Measurements from ENCODE around the gene GPC5.

GPC5 gene

GRCh38 chr13:92676246-92676645 lies 1277.8 kb downstream of the GPC5 start:
- no peak overlapping the region for H3K18ac ChIP-seq (ENCODE audit: low read length)
- H3K27ac ChIP-seq (ENCODE audit: low read depth, low read length) = no peak overlapping the region
- no peaks in the 10 kb centered on the region for H3K27me3 ChIP-seq (ENCODE audit: insufficient read depth, low read length)
- H3K14ac ChIP-seq (ENCODE audit: low read length) = no peak overlapping the region
- no peak overlapping the region for H3K4ac ChIP-seq (ENCODE audit: low read depth, low read length)
- H2AK5ac ChIP-seq (ENCODE audit: low read length) = no peak overlapping the region
- H4K8ac ChIP-seq (ENCODE audit: low read depth, low read length) = no peak overlapping the region
- no peak overlapping the region for H4K12ac ChIP-seq (ENCODE audit: low read depth, low read length)
- no peaks in the 10 kb centered on the region for H3K4me1 ChIP-seq (ENCODE audit: control insufficient read depth in 1 of 2, insufficient read depth in 2 of 2, low read length in 2 of 2)
- no peak overlapping the region for H2BK12ac ChIP-seq (ENCODE audit: low read length)
- no CpG with 5 or more reads among the region's 3 CpGs for WGBS (ENCODE audit: extremely low coverage, insufficient coverage, insufficient read length)
- H3K36me3 ChIP-seq (ENCODE audit: control insufficient read depth in 1 of 2, insufficient read depth in 2 of 2, low read length in 2 of 2) = no peaks in the 10 kb centered on the region
- DNase-seq = no peak
- H2BK120ac ChIP-seq (ENCODE audit: insufficient read depth, low read length, poor library complexity) = no peak overlapping the region
- H3K79me1 ChIP-seq (ENCODE audit: low read length) = no peaks in the 10 kb centered on the region
- no peak overlapping the region for H3K9ac ChIP-seq (ENCODE audit: low read length)
- no peak overlapping the region for H3K4me3 ChIP-seq (ENCODE audit: low read depth, low read length)
- H3K23ac ChIP-seq (ENCODE audit: low read length) = no peak overlapping the region
- H3K9me3 ChIP-seq (ENCODE audit: insufficient read depth, low read depth, low read length) = no peaks in the 10 kb centered on the region
- no peaks in the 10 kb centered on the region for H3K79me2 ChIP-seq (ENCODE audit: control insufficient read depth, insufficient read depth, low read length, poor library complexity)
- H3K4me2 ChIP-seq (ENCODE audit: low read length) = no peak overlapping the region
- no peak overlapping the region for H2AFZ ChIP-seq (ENCODE audit: insufficient read depth, low read length, poor library complexity)
- no peak overlapping the region for H2BK5ac ChIP-seq (ENCODE audit: low read depth, low read length, poor library complexity)
- H4K91ac ChIP-seq (ENCODE audit: low read depth, low read length) = no peak overlapping the region

DNA sequence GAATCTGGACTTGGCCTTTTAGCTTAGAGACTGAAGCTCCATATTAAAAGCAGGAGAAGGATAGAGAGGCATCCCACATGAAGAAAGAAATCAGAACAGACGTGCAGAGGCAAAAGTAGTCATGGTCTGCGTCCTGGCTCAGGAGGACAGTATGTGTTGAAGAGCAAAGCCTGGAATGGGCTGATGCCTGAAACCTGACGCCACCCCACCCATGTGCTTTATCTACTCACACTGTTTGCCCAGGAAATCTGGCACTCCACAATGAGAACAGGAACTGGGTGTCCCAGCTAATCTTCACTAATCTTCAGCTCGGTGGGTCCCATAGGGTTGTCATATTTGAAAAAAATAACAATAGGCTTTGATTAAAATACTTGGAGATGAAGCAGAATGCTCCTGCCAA lies 1279.2 kb downstream of the GPC5 start:
- WGBS (ENCODE audit: extremely low coverage, insufficient coverage, insufficient read length) = no CpG with 5 or more reads among the region's 4 CpGs
- Histone ChIP-seq H3K27me3 (ENCODE audit: insufficient read depth, low read length) (no peaks in the 10 kb centered on the region), H3K14ac (ENCODE audit: low read length) (no peak overlapping the region), H4K91ac (ENCODE audit: low read depth, low read length) (no peak overlapping the region), H3K4me1 (ENCODE audit: control insufficient read depth in 1 of 2, insufficient read depth in 2 of 2, low read length in 2 of 2) (no peaks in the 10 kb centered on the region), H3K79me1 (ENCODE audit: low read length) (no peaks in the 10 kb centered on the region), H2BK5ac (ENCODE audit: low read depth, low read length, poor library complexity) (no peak overlapping the region), H2BK120ac (ENCODE audit: insufficient read depth, low read length, poor library complexity) (no peak overlapping the region), H3K27ac (ENCODE audit: low read depth, low read length) (no peak overlapping the region), H3K4me2 (ENCODE audit: low read length) (no peak overlapping the region), H3K9me3 (ENCODE audit: insufficient read depth, low read depth, low read length) (no peaks in the 10 kb centered on the region), H3K23ac (ENCODE audit: low read length) (no peak overlapping the region), H3K18ac (ENCODE audit: low read length) (no peak overlapping the region), H4K8ac (ENCODE audit: low read depth, low read length) (no peak overlapping the region), H3K79me2 (ENCODE audit: control insufficient read depth, insufficient read depth, low read length, poor library complexity) (no peaks in the 10 kb centered on the region), H4K12ac (ENCODE audit: low read depth, low read length) (no peak overlapping the region), H2AFZ (ENCODE audit: insufficient read depth, low read length, poor library complexity) (no peak overlapping the region), H3K36me3 (ENCODE audit: control insufficient read depth in 1 of 2, insufficient read depth in 2 of 2, low read length in 2 of 2) (no peaks in the 10 kb centered on the region), H2BK12ac (ENCODE audit: low read length) (no peak overlapping the region), H3K9ac (ENCODE audit: low read length) (no peak overlapping the region), H3K4me3 (ENCODE audit: low read depth, low read length) (no peak overlapping the region), H3K4ac (ENCODE audit: low read depth, low read length) (no peak overlapping the region), H2AK5ac (ENCODE audit: low read length) (no peak overlapping the region)
- no peak for DNase-seq

DNA sequence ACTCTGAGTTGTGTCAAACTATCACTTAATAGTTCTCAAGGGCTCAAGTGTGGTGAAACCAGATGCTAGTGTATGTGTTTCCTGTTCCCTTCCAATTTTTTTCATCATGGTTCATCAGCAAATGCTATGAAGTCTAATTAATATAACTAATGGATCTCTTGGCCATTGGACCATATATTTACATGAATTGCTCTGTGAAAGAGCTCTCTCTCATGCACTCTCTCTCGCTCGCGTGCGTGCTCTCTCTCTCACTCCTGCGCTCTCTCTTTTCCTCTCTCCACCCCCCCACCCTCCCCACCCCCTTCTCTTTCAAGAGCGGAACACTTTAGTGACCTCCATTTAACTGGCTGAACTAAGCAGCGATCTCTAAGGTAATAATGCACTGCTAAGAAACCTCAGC lies 1281.2 kb downstream of the GPC5 start:
- Histone ChIP-seq H4K8ac (ENCODE audit: low read depth, low read length) (no peak overlapping the region), H3K14ac (ENCODE audit: low read length) (no peak overlapping the region), H2AFZ (ENCODE audit: insufficient read depth, low read length, poor library complexity) (no peak overlapping the region), H3K79me2 (ENCODE audit: control insufficient read depth, insufficient read depth, low read length, poor library complexity) (no peaks in the 10 kb centered on the region), H4K12ac (ENCODE audit: low read depth, low read length) (no peak overlapping the region), H3K27me3 (ENCODE audit: insufficient read depth, low read length) (no peaks in the 10 kb centered on the region), H2AK5ac (ENCODE audit: low read length) (no peak overlapping the region), H2BK12ac (ENCODE audit: low read length) (no peak overlapping the region), H3K4ac (ENCODE audit: low read depth, low read length) (no peak overlapping the region), H3K4me2 (ENCODE audit: low read length) (no peak overlapping the region), H3K18ac (ENCODE audit: low read length) (no peak overlapping the region), H3K4me3 (ENCODE audit: low read depth, low read length) (no peak overlapping the region), H3K9ac (ENCODE audit: low read length) (no peak overlapping the region), H2BK120ac (ENCODE audit: insufficient read depth, low read length, poor library complexity) (no peak overlapping the region), H3K79me1 (ENCODE audit: low read length) (no peaks in the 10 kb centered on the region), H3K36me3 (ENCODE audit: control insufficient read depth in 1 of 2, insufficient read depth in 2 of 2, low read length in 2 of 2) (no peaks in the 10 kb centered on the region), H3K4me1 (ENCODE audit: control insufficient read depth in 1 of 2, insufficient read depth in 2 of 2, low read length in 2 of 2) (no peaks in the 10 kb centered on the region), H3K27ac (ENCODE audit: low read depth, low read length) (no peak overlapping the region), H2BK5ac (ENCODE audit: low read depth, low read length, poor library complexity) (no peak overlapping the region), H3K23ac (ENCODE audit: low read length) (no peak overlapping the region), H4K91ac (ENCODE audit: low read depth, low read length) (no peak overlapping the region), H3K9me3 (ENCODE audit: insufficient read depth, low read depth, low read length) (no peaks in the 10 kb centered on the region)
- DNase-seq = no peak
- WGBS (ENCODE audit: extremely low coverage, insufficient coverage, insufficient read length) = no CpG with 5 or more reads among the region's 7 CpGs

- Histone ChIP-seq H4K8ac (ENCODE audit: low read depth, low read length) (no peak overlapping the region), H3K79me1 (ENCODE audit: low read length) (no peaks in the 10 kb centered on the region), H3K4me3 (ENCODE audit: low read depth, low read length) (no peak overlapping the region), H2BK5ac (ENCODE audit: low read depth, low read length, poor library complexity) (no peak overlapping the region), H3K9me3 (ENCODE audit: insufficient read depth, low read depth, low read length) (no peaks in the 10 kb centered on the region), H3K18ac (ENCODE audit: low read length) (no peak overlapping the region), H3K27me3 (ENCODE audit: insufficient read depth, low read length) (no peaks in the 10 kb centered on the region), H2BK12ac (ENCODE audit: low read length) (no peak overlapping the region), H3K27ac (ENCODE audit: low read depth, low read length) (no peak overlapping the region), H4K12ac (ENCODE audit: low read depth, low read length) (no peak overlapping the region), H2AK5ac (ENCODE audit: low read length) (no peak overlapping the region), H3K4me2 (ENCODE audit: low read length) (no peak overlapping the region), H2AFZ (ENCODE audit: insufficient read depth, low read length, poor library complexity) (no peak overlapping the region), H3K4ac (ENCODE audit: low read depth, low read length) (no peak overlapping the region), H2BK120ac (ENCODE audit: insufficient read depth, low read length, poor library complexity) (no peak overlapping the region), H4K91ac (ENCODE audit: low read depth, low read length) (no peak overlapping the region), H3K4me1 (ENCODE audit: control insufficient read depth in 1 of 2, insufficient read depth in 2 of 2, low read length in 2 of 2) (no peaks in the 10 kb centered on the region), H3K9ac (ENCODE audit: low read length) (no peak overlapping the region), H3K14ac (ENCODE audit: low read length) (no peak overlapping the region), H3K23ac (ENCODE audit: low read length) (no peak overlapping the region), H3K36me3 (ENCODE audit: control insufficient read depth in 1 of 2, insufficient read depth in 2 of 2, low read length in 2 of 2) (no peaks in the 10 kb centered on the region), H3K79me2 (ENCODE audit: control insufficient read depth, insufficient read depth, low read length, poor library complexity) (no peaks in the 10 kb centered on the region)
- no peak for DNase-seq
- no CpG with 5 or more reads among the region's 4 CpGs for WGBS (ENCODE audit: extremely low coverage, insufficient coverage, insufficient read length)
These were observed 1282.8 kb downstream of the GPC5 start for GRCh38 chr13:92681239-92681638.
